GM19240 (cell line): ENCODE results near the gene SHISA6.

Experiments used
- DNase-seq: peaks from one replicate; pipeline ENCODE4 v3.0.0; 2011; ENCODE audit warnings: low spot score; ENCODE audit not compliant: insufficient read length

Gene SHISA6

DNA sequence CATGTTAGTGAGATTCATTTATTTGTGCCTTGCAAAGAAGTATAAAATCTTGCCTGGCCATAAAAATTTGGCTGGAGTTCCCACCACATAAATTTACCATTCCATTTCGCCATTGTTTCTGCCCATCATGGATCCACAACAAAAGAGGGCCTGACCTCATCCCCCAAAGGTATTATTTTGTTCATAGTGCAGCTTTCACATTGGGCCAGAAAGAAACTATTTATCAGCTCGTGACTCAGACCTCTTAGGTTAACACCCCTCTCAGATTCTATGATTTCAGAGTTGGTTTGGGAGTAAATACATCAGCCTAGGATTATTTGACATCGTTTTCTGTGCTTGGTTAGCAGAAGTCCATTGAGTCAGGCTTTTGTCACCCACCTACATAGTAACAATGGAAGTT is 108.1 kb downstream of the SHISA6 start:
- no peak for DNase-seq

DNA sequence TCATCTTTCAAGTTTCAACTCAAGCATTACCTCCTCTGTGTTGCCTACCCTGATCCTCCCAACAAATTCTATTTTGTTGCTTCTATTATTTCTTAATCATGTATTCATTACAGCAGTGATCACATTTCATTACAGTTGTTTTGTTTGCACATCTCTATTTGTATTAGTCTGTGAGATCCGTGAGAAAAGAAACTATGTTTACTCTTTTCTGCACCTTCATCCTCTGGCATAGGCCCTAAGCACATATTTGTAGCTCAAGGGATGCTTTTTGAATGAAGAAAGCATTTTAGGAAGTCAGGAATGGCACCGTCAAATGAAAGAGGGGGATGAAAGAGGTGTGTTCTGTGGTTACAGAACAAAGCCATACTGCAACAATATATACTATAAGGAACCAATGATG is 110.5 kb downstream of the SHISA6 start:
- no peak for DNase-seq

DNA sequence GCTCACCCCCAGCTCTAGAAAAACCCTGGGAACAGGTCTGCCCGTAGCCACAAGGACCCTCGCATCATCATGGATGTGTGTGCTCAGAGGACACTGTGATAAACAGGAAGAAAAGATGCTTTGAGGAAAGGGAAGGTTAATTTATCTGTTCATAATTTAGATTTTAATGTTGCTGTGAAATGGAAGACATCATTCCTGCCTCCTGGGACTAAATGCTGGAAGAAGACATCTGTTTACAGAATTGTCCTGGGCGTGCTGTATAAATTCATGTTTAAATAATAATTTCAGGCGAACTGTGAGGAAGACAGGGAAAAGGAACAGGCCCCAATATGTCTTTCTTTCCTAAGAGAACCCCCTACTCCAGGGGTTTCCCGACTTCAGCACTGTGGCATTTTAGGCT is 112.6 kb downstream of the SHISA6 start:
- DNase-seq, result no peak

DNA sequence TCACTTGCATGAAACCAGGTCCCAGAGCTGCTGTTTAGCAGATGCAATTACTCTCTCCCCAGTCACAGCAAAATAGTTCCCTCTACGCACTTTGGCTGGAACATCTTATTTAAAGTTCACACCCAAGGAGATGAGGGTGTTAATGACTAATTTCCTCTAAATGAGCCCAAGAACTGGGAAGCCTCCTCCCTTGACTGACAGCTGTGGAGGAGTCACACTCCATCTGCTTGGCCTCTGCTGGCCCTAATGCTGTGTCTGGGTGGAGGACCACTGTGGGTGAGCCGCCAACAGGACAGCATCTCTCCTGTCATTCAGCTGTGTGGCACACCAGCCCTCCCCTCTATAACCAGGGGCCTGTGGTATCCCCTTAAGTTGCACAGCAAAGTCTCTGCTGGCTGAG is 115.4 kb downstream of the SHISA6 start:
- no peak for DNase-seq

DNA sequence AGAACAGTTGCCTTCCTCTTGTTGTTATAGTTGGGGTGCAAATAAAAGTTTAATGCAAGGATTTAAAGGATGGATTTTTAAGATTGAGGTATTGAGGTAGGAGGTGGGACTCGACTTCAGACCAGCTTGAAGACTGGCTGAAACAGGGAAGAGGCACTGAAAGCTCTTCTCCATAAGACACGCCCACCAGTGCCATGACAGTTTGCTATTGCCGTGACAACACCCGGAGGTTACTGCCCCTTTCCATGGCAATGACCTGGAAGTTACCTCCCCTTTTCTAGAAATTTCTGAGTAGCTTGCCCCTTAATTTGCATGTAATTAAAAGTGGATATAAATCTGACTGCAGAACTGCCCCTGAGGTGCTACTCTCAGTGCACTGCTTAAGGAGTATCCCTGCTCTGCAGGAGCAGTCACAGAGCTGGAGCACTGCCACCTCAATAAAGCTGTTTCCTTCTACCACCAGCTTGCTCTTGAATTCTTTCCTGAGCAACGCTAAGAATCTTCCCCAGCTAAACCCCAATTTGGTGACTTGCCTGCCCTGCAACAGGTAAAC is 122.6 kb downstream of the SHISA6 start:
- DNase-seq, result no peak

DNA sequence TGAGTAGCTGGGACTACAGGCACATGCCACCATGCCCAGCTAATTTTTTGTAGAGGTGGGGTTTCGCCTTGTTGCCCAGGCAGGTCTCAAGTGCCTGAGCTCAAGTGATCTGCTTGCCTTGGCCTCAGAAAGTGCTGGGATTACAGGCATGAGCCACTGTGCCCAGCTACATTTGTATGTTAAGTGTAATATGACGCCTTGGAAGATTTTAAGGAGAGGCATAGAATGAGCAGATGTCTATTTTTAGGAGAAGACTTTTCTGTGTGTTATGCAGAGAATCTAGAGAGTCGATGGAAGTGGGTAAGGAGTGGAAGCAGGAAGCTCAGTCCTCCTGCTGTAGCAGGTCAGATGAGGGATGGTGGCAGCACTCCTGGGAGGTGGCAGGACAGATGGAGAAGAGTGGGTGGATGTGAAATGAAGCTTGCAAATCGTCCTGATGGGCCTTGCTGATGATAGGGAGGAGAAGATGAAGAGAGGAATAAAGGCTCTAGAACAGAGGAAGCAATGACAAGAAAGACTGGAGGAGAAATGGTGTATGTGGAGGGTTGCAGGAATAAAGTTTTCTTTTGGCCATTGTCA is 125.3 kb downstream of the SHISA6 start:
- DNase-seq, result no peak

DNA sequence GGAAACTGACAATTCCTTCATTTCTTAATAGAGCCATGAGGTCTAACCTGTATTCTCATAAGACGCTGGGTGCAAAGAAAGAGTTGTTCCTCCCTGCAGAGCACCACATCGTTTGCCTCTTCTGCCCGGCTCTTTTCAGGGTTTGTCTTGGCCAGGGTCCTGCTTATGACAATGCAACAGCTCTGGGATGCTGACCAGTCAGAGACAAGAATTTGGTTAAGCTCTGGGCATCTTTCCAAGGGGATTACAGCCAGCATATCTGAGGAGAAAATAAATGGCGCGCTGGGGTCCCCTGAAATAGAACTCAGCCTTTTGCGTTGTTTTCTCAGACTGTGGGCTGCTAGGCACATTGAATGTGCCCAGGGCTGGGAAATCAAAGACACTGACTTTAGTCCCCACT is 128.6 kb downstream of the SHISA6 start:
- DNase-seq, result no peak

DNA sequence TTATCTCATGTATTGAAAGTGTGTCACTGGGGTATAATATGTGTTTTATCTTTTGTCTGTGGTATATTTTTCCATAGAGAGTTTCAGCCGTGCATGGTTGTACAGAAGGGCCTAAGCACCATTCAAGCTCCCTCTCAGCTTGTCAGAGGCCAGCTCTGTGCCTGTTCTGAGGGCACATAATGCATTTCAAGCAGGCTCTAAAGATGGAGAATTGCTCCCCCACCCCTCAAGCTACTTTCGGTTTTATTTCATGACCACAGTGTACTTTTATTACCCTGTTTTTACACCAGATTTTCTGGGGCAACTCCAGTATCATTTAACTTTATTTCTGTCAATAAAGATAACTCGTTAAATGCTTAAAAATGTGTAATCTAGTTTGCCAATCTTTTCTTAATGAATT is 131.7 kb downstream of the SHISA6 start:
- DNase-seq, result no peak

DNA sequence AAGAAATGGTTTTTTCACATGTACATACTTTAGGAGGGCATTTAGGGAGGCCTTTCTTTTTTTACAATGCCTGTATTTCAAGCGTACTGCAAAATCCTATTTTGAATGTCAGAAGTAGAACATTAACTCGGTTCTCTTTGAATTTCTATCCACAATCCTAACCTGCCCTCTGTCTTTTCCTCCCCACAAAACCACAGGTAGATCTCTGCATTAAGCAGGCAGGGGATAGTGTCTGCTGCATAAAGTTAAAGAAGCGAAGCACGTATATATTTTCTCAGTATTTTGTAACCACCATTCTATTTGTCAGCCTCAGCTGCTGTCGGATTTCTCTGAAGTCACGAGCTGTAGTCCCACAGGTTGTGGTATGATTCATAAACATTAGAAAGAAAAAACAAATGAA is 137.5 kb downstream of the SHISA6 start:
- DNase-seq, result no peak

DNA sequence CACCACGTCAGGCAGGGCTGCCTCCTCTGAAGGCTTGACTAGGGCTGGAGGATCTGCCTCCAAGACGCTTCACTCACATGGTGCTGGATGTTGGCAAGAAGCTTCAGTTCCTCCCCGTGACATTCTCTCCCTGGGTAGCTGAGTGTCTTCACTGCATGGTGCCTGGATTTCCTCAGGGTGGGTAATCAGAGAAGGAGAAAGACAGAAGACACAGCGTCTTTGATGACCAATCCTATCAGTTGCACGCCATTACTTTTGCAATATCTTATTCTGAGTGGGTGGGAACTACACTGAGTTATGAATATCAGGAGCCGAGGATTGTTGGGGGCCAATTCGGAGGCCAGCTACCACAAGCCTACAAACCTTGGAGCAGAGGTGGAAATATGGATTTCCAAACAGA is 139.7 kb downstream of the SHISA6 start:
- DNase-seq, result no peak

DNA sequence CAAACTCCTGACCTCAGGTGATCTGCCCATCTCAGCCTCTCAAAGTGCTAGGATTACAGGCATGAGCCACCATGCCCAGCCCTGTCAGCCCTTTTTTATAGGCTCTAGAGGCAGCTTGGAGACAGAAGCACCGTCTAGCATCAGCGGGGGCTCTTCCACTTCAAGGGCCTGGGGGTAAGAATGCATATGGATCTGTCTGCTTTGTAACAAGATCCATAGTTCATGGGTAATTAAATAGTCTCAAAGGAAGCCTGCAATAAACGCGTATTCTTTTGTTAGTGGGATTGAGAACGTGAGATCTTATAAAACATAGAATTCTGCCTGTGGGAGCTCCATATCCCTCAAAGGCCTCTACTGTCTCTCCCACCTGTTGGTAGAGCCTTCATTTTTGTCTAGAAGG is 142.1 kb downstream of the SHISA6 start:
- no peak for DNase-seq

DNA sequence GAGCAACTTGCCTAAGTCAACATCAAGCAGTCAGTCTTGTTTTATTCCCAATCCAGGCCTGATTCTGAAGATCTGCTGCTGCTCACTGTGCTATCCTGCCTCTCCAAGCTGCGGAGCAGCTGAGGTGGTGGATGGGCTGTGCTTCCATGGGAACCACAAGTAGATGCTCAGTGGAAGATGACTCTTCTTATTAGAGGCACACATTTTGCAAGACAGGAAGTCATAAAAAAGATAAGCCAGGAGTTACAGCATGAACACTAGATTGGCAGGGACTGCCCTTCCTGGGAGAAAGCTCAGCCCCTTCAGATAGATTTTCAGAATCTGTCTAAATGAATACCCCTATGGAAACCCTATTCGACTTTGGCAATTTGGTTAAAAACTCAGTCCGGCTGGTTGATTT is 143.1 kb downstream of the SHISA6 start:
- no peak for DNase-seq

DNA sequence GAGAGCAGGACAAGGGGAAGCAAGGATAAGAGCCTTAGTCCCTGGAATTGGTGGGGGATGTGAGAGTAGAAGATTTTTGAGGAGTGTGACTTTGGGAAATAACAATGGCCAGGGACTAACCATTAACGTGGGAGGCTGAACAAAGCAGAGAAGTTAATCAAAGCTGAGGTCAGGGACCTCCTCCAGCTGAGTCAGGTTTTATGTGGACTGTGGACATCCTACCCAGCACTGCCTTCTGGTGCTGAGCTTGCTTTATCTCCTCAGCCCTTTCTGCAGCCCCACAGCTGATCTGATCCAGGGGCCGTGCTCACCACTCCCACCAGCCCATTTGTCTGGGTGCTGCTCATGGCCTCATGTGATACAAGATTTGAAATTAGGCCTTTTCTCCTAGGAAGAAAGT is 146.6 kb downstream of the SHISA6 start:
- DNase-seq, result no peak

DNA sequence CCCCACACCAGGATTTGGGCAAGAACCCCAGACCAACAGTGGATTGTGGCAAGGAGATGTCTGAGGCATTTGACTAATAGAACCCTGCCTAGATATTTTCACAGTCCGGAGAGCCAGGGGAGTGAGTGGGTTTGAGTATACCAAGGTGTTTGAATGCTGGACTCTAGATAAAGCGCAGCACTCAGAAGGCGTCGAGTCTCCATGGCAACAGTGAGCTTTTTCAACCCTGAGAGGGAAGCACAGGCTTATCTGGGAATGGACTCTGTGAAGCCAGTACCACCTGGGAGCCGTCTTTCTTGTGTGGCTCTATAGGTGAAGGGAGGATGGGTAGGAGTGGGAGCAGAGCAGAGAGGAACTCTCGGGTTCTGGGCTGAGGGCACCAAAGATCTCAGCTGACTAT is 147.0 kb downstream of the SHISA6 start:
- no peak for DNase-seq

DNA sequence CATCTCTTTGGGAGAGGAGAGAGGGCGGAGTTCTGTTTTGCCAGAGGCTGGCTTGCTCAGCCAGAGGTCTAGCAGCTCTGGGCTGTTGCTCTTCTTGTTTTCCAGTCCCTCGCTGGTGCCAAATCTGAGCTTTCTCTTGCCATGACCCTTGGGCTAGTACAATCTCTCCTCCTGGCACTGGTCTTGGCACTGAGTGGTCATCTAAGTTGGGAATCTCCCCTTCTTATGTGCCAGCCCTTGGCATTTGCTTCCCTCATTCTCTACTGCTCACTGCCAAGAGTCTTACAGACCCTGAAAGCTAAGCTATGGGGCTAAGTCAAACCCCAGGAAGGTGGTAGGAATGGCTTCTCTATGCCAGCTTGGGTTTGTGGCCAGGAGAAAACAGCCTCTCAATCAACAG is 148.6 kb downstream of the SHISA6 start:
- DNase-seq, result no peak

DNA sequence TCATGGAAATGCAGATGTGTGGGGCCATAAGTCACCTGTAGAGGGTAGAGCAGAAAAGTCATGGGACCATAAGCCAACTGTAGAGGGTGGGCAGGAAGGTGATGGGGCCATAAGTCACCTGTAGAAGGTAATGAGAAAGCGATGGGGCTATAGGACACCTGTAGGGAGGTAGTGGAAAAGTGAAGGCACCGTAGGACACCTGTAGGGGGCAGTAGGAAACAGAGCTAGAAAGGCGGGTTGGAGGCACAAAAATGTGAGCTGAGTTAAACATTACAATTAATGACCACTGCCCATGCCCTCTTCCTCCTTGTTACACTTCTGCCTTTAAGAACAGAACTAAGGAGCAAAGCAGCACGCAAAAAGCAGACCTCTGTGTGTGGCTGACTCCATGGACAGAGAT is 150.1 kb downstream of the SHISA6 start:
- no peak for DNase-seq

DNA sequence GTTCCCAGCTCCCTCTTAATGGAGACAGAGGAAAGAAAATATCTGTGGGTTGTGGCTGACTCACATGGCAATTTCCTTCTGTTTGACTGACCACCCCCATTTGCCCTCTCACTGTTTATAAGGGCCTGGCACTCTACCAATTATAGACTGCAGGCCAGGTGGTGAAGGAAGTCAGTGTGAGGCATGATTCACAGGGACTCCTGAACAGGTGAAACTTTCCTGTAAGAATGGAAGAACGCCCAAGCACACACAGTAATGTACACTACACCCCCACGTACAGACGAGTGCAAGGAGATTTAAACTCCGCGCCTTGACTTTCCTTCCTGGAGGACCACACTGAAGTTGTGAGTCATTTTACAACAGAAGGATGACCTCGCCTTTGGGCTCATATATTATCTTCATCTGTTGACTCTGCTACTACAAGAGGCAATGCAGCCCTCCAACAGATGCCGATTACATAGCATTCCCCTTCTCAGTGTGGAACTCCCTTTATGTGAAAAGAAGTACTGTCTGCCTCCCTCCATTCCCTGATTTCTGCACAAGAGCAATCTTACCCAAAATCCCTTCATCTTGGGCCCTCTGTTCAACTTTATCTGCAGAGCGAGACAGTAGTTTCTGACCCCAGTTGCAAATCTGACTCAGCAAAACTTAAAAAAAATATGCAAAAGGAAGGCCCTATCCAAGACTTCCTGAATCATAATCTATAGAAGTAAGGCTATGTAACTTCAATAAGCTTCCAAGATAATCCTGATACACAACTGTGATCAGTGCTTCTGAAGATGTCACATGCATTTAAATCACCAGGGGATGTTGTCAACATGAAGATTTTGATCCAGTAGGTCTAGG is 163.6 kb downstream of the SHISA6 start:
- no peak for DNase-seq

DNA sequence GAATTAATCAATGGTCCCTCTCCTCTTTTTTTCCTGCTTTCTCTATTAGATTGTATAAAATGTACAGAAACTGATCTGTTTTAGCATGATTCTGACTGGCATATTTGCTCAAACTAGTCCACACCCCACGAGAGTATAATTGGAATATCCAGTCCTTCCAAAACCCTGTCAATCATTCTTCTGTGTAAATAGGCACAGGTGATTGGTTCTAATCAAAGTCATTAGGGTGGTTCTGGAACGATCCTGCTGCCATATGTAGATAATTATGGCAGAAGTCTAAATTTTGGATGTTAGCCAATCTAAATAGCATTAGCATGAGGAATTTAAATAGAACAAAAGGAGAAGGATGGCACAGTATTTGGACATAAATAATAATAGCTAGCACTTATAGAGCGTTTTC is 165.7 kb downstream of the SHISA6 start:
- no peak for DNase-seq

DNA sequence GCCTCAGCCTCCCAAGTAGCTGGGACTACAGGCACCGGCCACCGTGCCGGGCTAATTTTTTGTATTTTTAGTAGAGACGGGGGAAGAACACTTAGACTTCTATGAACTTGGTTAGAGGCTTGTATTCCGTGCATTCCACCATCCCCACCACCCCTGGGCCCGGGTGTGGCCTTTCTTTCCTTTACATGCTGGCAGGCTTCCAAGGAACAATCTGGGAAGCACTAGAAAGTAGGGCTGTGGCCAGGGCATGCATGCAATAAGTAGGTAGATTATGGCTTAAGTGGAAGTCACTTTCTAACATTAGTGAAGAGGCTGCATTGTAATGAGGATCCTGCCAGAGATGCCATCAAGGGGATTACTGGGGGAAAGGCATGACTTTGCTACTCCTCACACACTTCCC is 171.6 kb downstream of the SHISA6 start:
- DNase-seq, result no peak

DNA sequence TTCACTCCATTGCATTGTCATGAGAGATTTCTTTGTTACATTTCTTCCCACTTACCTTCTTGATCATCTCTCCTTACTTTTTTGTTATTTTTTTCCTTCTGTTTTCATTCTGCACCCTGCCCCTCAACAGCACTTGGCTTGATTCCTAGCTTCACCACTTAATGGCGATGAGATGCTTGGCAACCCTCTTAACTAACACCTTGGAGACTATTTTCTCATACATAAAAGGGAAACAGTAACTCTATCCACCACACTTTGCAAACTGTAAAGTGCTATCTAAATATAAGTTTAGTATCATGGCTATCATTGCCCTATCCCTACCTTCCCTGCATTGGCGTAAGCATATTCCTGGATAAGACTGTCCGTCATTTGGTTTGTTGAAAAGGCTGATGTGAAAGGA is 177.3 kb downstream of the SHISA6 start:
- DNase-seq, result no peak

DNA sequence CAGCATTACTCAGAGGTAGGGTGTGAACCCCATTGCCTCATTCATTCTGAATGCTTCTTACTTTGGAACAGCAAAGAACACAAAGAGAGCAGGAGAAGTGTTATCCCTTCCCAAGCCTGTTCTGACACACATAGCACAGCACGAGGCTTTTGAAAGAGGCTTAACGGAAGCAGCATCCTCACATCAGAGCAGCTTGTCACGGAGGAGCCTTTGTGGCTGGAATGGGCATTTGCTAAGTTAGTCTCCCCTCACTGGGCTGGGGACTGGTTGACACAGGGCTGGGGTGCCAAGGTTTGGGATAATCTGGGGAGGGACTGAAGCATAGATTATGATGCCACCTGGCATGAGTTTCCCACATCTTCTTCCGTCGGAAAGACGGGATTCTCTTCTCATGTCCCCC is 189.7 kb downstream of the SHISA6 start:
- DNase-seq, result no peak

DNA sequence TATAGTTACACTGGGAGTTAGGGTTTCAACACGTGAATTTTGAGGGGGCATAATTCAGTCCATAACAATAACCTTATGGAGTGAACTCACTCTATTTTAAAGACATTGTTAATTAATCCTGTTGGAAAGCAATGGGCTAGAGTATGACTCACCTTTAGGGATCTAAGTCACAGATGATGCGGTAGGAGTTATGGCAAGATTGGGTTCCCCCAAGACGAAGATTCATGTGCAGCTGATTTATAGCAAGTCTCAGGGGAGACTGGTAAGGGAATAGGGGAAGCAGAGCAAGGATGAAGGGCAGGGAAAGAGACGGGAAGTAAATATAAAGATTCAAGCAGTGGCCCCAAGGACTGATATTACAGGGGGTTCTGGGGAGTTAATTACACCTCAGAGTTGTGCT is 197.7 kb downstream of the SHISA6 start:
- no peak for DNase-seq

DNA sequence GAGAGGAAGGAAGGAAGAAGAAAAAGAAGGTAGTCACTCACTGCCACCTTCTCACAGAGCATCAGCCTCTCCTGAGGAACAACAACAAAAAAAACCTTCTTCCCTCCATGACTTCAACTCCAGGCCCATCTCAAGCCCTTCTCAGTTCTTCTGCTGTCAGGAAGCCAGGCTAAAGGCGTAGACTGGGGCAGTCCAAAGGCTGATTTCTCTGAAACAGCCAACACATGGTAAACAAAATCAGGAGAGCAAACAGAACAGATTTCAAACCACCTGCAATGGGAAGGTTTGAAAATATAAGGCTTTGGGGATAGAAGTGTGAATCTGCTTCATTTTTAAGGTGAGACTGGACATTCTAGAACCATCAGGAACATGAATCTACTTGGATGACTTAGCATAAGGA is 200.0 kb downstream of the SHISA6 start:
- no peak for DNase-seq
